Ovary (tissue), 3 donors: Measurements from ENCODE around the gene PTER.

Experiments
- POLR2A ChIP-seq: fragments of 450-650 bp; IDR thresholded peaks from one replicate; pipeline ENCODE4 v1.6.1; 2017; ENCODE audit warnings: antibody characterized with exemption, mild to moderate bottlenecking, moderate library complexity
- TF ChIP-seq, protein P1 (sequence below), 3 donors: fragments of 450-650 bp in 2 of 3; fragments of 200-600 bp in 1 of 3; IDR thresholded peaks; one replicate each; pipeline versions ENCODE4 v1.5.1 to v1.8.0; 2016 to 2022; ENCODE audit warnings: antibody characterized with exemption in 3 of 3, mild to moderate bottlenecking in 1 of 3
- donor health status: DM: no; HTN: no; CAD: no.

DNA sequence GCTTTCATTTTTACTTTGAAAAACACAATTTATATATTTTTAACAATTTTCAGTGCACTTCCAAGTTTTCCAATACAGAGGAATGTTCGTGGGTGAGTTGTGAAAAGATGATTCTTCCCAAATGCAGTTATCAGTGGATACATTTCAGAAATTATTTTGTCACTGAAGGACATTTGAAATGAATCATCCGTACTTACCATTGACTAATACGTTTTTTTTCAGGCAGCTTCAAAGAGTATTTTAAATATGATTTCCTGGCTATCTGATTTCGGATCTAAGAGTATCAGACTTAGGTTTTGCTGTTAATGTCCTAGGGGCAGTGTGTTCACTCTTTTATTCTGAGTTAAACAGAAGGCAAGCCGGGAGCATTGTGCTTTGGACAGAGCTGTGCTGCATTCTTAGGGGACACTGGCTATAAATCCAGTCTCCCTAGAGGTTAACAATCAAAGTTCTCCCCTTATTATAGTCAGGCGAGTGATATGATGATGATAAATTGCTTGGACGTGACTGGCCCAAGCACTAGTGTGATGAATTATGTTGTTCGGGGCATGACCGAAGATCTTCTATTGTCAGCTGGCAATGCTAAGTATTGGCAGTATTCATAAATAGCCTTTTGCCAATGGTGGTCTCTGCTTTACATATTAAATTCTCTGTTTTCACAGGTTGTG, 4.5 kb downstream of the PTER start:
- TF ChIP-seq, protein P1, sequence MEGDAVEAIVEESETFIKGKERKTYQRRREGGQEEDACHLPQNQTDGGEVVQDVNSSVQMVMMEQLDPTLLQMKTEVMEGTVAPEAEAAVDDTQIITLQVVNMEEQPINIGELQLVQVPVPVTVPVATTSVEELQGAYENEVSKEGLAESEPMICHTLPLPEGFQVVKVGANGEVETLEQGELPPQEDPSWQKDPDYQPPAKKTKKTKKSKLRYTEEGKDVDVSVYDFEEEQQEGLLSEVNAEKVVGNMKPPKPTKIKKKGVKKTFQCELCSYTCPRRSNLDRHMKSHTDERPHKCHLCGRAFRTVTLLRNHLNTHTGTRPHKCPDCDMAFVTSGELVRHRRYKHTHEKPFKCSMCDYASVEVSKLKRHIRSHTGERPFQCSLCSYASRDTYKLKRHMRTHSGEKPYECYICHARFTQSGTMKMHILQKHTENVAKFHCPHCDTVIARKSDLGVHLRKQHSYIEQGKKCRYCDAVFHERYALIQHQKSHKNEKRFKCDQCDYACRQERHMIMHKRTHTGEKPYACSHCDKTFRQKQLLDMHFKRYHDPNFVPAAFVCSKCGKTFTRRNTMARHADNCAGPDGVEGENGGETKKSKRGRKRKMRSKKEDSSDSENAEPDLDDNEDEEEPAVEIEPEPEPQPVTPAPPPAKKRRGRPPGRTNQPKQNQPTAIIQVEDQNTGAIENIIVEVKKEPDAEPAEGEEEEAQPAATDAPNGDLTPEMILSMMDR (IDR thresholded peaks at IDR 0.05) = no peak
- no peak for TF ChIP-seq POLR2A
